ENCODE data around the gene XRN1.
"Not testable (repeated sequence)": the region's sequence is repeated elsewhere in the genome, so short reads cannot be mapped to it uniquely, and the experiment has no call there.

XRN1 gene

GRCh38 chr3:142319912-142320311 is 127.9 kb downstream of the XRN1 start:
- Histone ChIP-seq H3K4me3 (IDR thresholded peaks at IDR 0.05; ENCODE audit: insufficient read depth, low read depth, low read length) (no peak overlapping the region), H4K20me1 (ENCODE audit: insufficient read depth) (no peaks in the 10 kb centered on the region), H3K79me2 (ENCODE audit: insufficient read depth, low read depth) (no peaks in the 10 kb centered on the region), H2AFZ (ENCODE audit: low read depth) (no peak overlapping the region), H3K36me3 (ENCODE audit: insufficient read depth) (no peaks in the 10 kb centered on the region), H3K27me3 (ENCODE audit: insufficient read depth, low read depth) (no peaks in the 10 kb centered on the region), H3K4me2 (no peak overlapping the region), H3K4me1 (ENCODE audit: low read depth, poor library complexity, severe bottlenecking) (no peaks in the 10 kb centered on the region), H3K27ac (no peak overlapping the region), H3K9ac (no peak overlapping the region)
- no peak for TF ChIP-seq CTCF (conservative IDR thresholded peaks at IDR 0.05; ENCODE audit: low read depth, low read length)

GRCh38 chr3:142319094-142319493 is 128.7 kb downstream of the XRN1 start:
- Histone ChIP-seq H3K4me2 (no peak overlapping the region), H2AFZ (ENCODE audit: low read depth) (no peak overlapping the region)
- TF ChIP-seq CTCF (conservative IDR thresholded peaks at IDR 0.05; ENCODE audit: low read depth, low read length), result no peak

GRCh38 chr3:142318331-142318730 is 129.5 kb downstream of the XRN1 start:
- no peaks in the 10 kb centered on the region for H3K36me3 ChIP-seq (ENCODE audit: insufficient read depth)
- no peak overlapping the region for H3K9ac ChIP-seq
- no peak for TF ChIP-seq CTCF (conservative IDR thresholded peaks at IDR 0.05; ENCODE audit: low read depth, low read length)
- no peaks in the 10 kb centered on the region for H3K79me2 ChIP-seq (ENCODE audit: insufficient read depth, low read depth)
- H3K4me3 ChIP-seq (IDR thresholded peaks at IDR 0.05; ENCODE audit: insufficient read depth, low read depth, low read length), result no peak overlapping the region
- no peak overlapping the region for H3K4me2 ChIP-seq
- no peaks in the 10 kb centered on the region for H4K20me1 ChIP-seq (ENCODE audit: insufficient read depth)
- H3K27me3 ChIP-seq (ENCODE audit: insufficient read depth, low read depth), result no peaks in the 10 kb centered on the region
- no peaks in the 10 kb centered on the region for H3K4me1 ChIP-seq (ENCODE audit: low read depth, poor library complexity, severe bottlenecking)
- H2AFZ ChIP-seq (ENCODE audit: low read depth), result no peak overlapping the region
- no peak overlapping the region for H3K27ac ChIP-seq

More at GRCh38 chr3:142319094-142319493, 128.7 kb downstream of the XRN1 start:
- no peaks in the 10 kb centered on the region for H3K36me3 ChIP-seq (ENCODE audit: insufficient read depth)
- no peaks in the 10 kb centered on the region for H4K20me1 ChIP-seq (ENCODE audit: insufficient read depth)
- H3K9ac ChIP-seq, result no peak overlapping the region
- no peaks in the 10 kb centered on the region for H3K27me3 ChIP-seq (ENCODE audit: insufficient read depth, low read depth)
- H3K4me1 ChIP-seq (ENCODE audit: low read depth, poor library complexity, severe bottlenecking), result no peaks in the 10 kb centered on the region
- H3K27ac ChIP-seq, result no peak overlapping the region
- no peak overlapping the region for H3K4me3 ChIP-seq (IDR thresholded peaks at IDR 0.05; ENCODE audit: insufficient read depth, low read depth, low read length)
- no peaks in the 10 kb centered on the region for H3K79me2 ChIP-seq (ENCODE audit: insufficient read depth, low read depth)

- H3K36me3 ChIP-seq (ENCODE audit: insufficient read depth); H3K9ac ChIP-seq; H3K27me3 ChIP-seq (ENCODE audit: insufficient read depth, low read depth); H2AFZ ChIP-seq (ENCODE audit: low read depth); H3K4me2 ChIP-seq; H3K4me3 ChIP-seq (IDR thresholded peaks at IDR 0.05; ENCODE audit: insufficient read depth, low read depth, low read length); H3K4me1 ChIP-seq (ENCODE audit: low read depth, poor library complexity, severe bottlenecking); H4K20me1 ChIP-seq (ENCODE audit: insufficient read depth); H3K79me2 ChIP-seq (ENCODE audit: insufficient read depth, low read depth); H3K27ac ChIP-seq: not testable (repeated sequence)
These were observed 131.9 kb downstream of the XRN1 start for GRCh38 chr3:142315978-142316388.

- Histone ChIP-seq H2AFZ (ENCODE audit: low read depth) (no peak overlapping the region), H3K36me3 (ENCODE audit: insufficient read depth) (no peaks in the 10 kb centered on the region), H3K79me2 (ENCODE audit: insufficient read depth, low read depth) (no peaks in the 10 kb centered on the region), H3K4me3 (IDR thresholded peaks at IDR 0.05; ENCODE audit: insufficient read depth, low read depth, low read length) (no peak overlapping the region), H3K4me2 (no peak overlapping the region), H3K27me3 (ENCODE audit: insufficient read depth, low read depth) (no peaks in the 10 kb centered on the region), H3K27ac (no peak overlapping the region), H3K4me1 (ENCODE audit: low read depth, poor library complexity, severe bottlenecking) (no peaks in the 10 kb centered on the region), H4K20me1 (ENCODE audit: insufficient read depth) (no peaks in the 10 kb centered on the region), H3K9ac (no peak overlapping the region)
- TF ChIP-seq CTCF (conservative IDR thresholded peaks at IDR 0.05; ENCODE audit: low read depth, low read length), result no peak
These were observed 132.8 kb downstream of the XRN1 start for GRCh38 chr3:142315083-142315482.

Measured in KMS-11 (cell line).